Middle frontal gyrus (tissue), 1 donor: ENCODE results near the gene USP54.

Experiments used
- DNase-seq: peaks from one replicate; pipeline ENCODE4 v3.0.0-alpha.2; 2015; ENCODE audit warnings: low spot score; ENCODE audit errors: extremely low spot score

Gene USP54

GRCh38 chr10:73537288-73537687 lies 53.9 kb downstream of the USP54 start:
- no peak for DNase-seq

- no peak for DNase-seq
These were observed 56.3 kb downstream of the USP54 start for GRCh38 chr10:73534857-73535256.

GRCh38 chr10:73529089-73529832 lies 61.9 kb downstream of the USP54 start:
- DNase-seq = peak; percentile 79

- DNase-seq = no peak
These were observed 68.9 kb downstream of the USP54 start for GRCh38 chr10:73522263-73522662.

GRCh38 chr10:73519336-73519735 lies 71.8 kb downstream of the USP54 start:
- DNase-seq = no peak

- no peak for DNase-seq
These were observed 73.8 kb downstream of the USP54 start for GRCh38 chr10:73517166-73517888.

GRCh38 chr10:73512207-73512743 lies 78.9 kb downstream of the USP54 start:
- DNase-seq = no peak

GRCh38 chr10:73509695-73510094 lies 81.4 kb downstream of the USP54 start:
- no peak for DNase-seq

GRCh38 chr10:73506491-73506890 lies 84.7 kb downstream of the USP54 start:
- no peak for DNase-seq

- no peak for DNase-seq
These were observed 85.1 kb downstream of the USP54 start for GRCh38 chr10:73506074-73506473.

GRCh38 chr10:73503037-73503436 lies 88.1 kb downstream of the USP54 start:
- no peak for DNase-seq

GRCh38 chr10:73501651-73502050 lies 89.5 kb downstream of the USP54 start:
- no peak for DNase-seq

- no peak for DNase-seq
These were observed 93.5 kb downstream of the USP54 start for GRCh38 chr10:73497623-73498022.

GRCh38 chr10:73495884-73496674 lies 95.1 kb downstream of the USP54 start, which contains the start of gene PPP3CB:
PPP3CB (minus strand) TSS chr10:73496024; CDS start chr10:73495889, 135 bp downstream.
- DNase-seq = peak; percentile 76

- no peak for DNase-seq
These were observed 95.8 kb downstream of the USP54 start for GRCh38 chr10:73495226-73495883.

GRCh38 chr10:73494877-73495225 lies 96.3 kb downstream of the USP54 start:
- DNase-seq = no peak

- no peak for DNase-seq
These were observed 96.9 kb downstream of the USP54 start for GRCh38 chr10:73494213-73494612.

GRCh38 chr10:73493781-73494180 lies 97.4 kb downstream of the USP54 start:
- DNase-seq = no peak

GRCh38 chr10:73486601-73487000 lies 104.5 kb downstream of the USP54 start:
- no peak for DNase-seq

- DNase-seq = no peak
These were observed 105.8 kb downstream of the USP54 start for GRCh38 chr10:73485320-73485719.

- no peak for DNase-seq
These were observed 111.0 kb downstream of the USP54 start for GRCh38 chr10:73480158-73480557.
